PC-9 (cell line): ENCODE measurements around the gene KCNN1. TPM values are rescaled to one million over a fixed set of nuclear protein-coding genes. Genes with fewer than 3 reads are reported as not detected.
"Not testable (repeated sequence)": the region's sequence is repeated elsewhere in the genome, so short reads cannot be mapped to it uniquely, and the experiment has no call there.

Source experiments
- BruUV-seq: library from RNA; stranded (reverse); fragments of 400-500 nt; replicated peaks from 2 replicates; lab custom pipeline; 2021; lab: Mats Ljungman, UMichigan
- CTCF ChIA-PET: fragments of 300-600 bp; sonication (Branson Sonifier 250); formaldehyde crosslinking; loops from one replicate; lab custom pipeline; 2022; ENCODE audit warnings: antibody characterized with exemption; lab: Charles Lee
- POLR2A ChIA-PET: fragments of 300-600 bp; sonication (Branson Sonifier 250); formaldehyde crosslinking; loops from one replicate; lab custom pipeline; 2022; ENCODE audit warnings: antibody characterized with exemption; ENCODE audit not compliant: unreplicated experiment; lab: Charles Lee
- DNase-seq, 2 experiments: peaks; one replicate each; pipeline versions ENCODE4 v3.0.0 to v3.0.0-alpha.2; 2015 to 2022; ENCODE audit warnings: mixed read lengths in 1 of 2
- H2AFZ ChIP-seq: fragments of 200-600 bp; sonication (generic); 2 replicates; pipeline ENCODE4 v1.8.1; 2017; ENCODE audit warnings: antibody characterized with exemption
- H3F3A ChIP-seq: fragments of 200-600 bp; sonication (generic); 2 replicates; pipeline ENCODE4 v1.8.1; 2017; ENCODE audit warnings: antibody characterized with exemption, mild to moderate bottlenecking, low read depth; ENCODE audit not compliant: insufficient read depth
- H3K27ac ChIP-seq: fragments of 200-600 bp; sonication (generic); 2 replicates; pipeline ENCODE4 v1.6.1; 2016; ENCODE audit warnings: mixed run types
- H3K27me3 ChIP-seq: fragments of 200-600 bp; sonication (generic); 2 replicates; pipeline ENCODE4 v1.6.1; 2016; ENCODE audit warnings: low read depth, mixed run types; ENCODE audit not compliant: insufficient read depth
- H3K36me3 ChIP-seq: fragments of 200-600 bp; sonication (generic); 2 replicates; pipeline ENCODE4 v1.6.1; 2016; ENCODE audit warnings: low read depth, mixed run types
- H3K4me1 ChIP-seq: fragments of 200-600 bp; sonication (generic); replicated peaks from 2 replicates; pipeline ENCODE4 v1.6.1; 2016; ENCODE audit warnings: mixed run types; ENCODE audit not compliant: insufficient read depth
- H3K4me2 ChIP-seq: fragments of 200-600 bp; sonication (generic); 2 replicates; pipeline ENCODE4 v1.6.1; 2017; ENCODE audit warnings: mixed run types
- H3K4me3 ChIP-seq: fragments of 200-600 bp; sonication (generic); 2 replicates; pipeline ENCODE4 v1.6.1; 2016; ENCODE audit warnings: mixed run types
- H3K79me2 ChIP-seq: fragments of 200-600 bp; sonication (generic); 2 replicates; pipeline ENCODE4 v1.6.1; 2017; ENCODE audit warnings: low read depth, mixed run types
- H3K9me2 ChIP-seq: fragments of 200-600 bp; sonication (generic); 2 replicates; pipeline ENCODE4 v1.8.1; 2017; ENCODE audit warnings: mild to moderate bottlenecking; ENCODE audit not compliant: insufficient read depth
- H3K9me3 ChIP-seq: fragments of 200-600 bp; sonication (generic); 2 replicates; pipeline ENCODE4 v1.8.1; 2016; ENCODE audit warnings: low read depth; ENCODE audit not compliant: insufficient read depth
- H4K20me1 ChIP-seq: fragments of 200-600 bp; sonication (generic); 2 replicates; pipeline ENCODE4 v1.8.1; 2017; ENCODE audit not compliant: insufficient read depth
- EZH2 ChIP-seq: fragments of 200-600 bp; sonication (generic); IDR thresholded peaks from 2 replicates; pipeline ENCODE4 v1.8.0; 2017; ENCODE audit warnings: antibody characterized with exemption, low read depth
- intact Hi-C: fragments of 100-400 bp; cut with micrococcal nuclease; formaldehyde crosslinking; loops from one replicate; pipeline ENCODE4 v1.10.0; 2022; ENCODE audit not compliant: unreplicated experiment
- total RNA-seq: library from RNA; stranded (reverse); gene quantifications from 2 replicates; pipeline ENCODE4 v1.2.3, GENCODE V29; 2021
- TF ChIP-seq, protein P1 (sequence below): fragments of 200-600 bp; sonication (generic); conservative IDR thresholded peaks from 2 replicates; pipeline ENCODE4 v1.6.1; 2017; ENCODE audit warnings: mixed run types, antibody characterized with exemption, mild to moderate bottlenecking, moderate library complexity

KCNN1 gene
- total RNA-seq, 1 experiment from 2014 or later = 0.09 TPM

- no peak for DNase-seq
- Histone ChIP-seq H3F3A (0 out of 2 replicates have a peak, but pooled peaks cover 3% of the 10 kb centered on the region), H3K36me3 (no peaks in the 10 kb centered on the region), H3K4me3 (no peak overlapping the region), H3K27me3 (peaks cover 11% of the 10 kb centered on the region), H3K79me2 (no peaks in the 10 kb centered on the region), H3K4me1 (no peaks in the 10 kb centered on the region), H3K9me2 (no peaks in the 10 kb centered on the region), H4K20me1 (no peaks in the 10 kb centered on the region), H3K27ac (no peak overlapping the region), H3K4me2 (no peak overlapping the region), H3K9me3 (no peaks in the 10 kb centered on the region), H2AFZ (no peak overlapping the region)
- intact Hi-C loops = no loop called here
- no TSS peak for BruUV-seq
- no peak for TF ChIP-seq EZH2
- TF ChIP-seq, protein P1, sequence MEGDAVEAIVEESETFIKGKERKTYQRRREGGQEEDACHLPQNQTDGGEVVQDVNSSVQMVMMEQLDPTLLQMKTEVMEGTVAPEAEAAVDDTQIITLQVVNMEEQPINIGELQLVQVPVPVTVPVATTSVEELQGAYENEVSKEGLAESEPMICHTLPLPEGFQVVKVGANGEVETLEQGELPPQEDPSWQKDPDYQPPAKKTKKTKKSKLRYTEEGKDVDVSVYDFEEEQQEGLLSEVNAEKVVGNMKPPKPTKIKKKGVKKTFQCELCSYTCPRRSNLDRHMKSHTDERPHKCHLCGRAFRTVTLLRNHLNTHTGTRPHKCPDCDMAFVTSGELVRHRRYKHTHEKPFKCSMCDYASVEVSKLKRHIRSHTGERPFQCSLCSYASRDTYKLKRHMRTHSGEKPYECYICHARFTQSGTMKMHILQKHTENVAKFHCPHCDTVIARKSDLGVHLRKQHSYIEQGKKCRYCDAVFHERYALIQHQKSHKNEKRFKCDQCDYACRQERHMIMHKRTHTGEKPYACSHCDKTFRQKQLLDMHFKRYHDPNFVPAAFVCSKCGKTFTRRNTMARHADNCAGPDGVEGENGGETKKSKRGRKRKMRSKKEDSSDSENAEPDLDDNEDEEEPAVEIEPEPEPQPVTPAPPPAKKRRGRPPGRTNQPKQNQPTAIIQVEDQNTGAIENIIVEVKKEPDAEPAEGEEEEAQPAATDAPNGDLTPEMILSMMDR = no peak
- ChIA-PET CTCF (no interaction called here), POLR2A (no interaction called here)
Observed at GRCh38 chr19:17981611-17982010, 14.7 kb downstream of the KCNN1 start.

- intact Hi-C loops = no loop called here
- H3K36me3 ChIP-seq = no peaks in the 10 kb centered on the region
- POLR2A ChIA-PET = no interaction called here
- no peaks in the 10 kb centered on the region for H3K79me2 ChIP-seq
- no peaks in the 10 kb centered on the region for H3K9me2 ChIP-seq
- no peak overlapping the region for H2AFZ ChIP-seq
- H3K4me3 ChIP-seq = no peak overlapping the region
- no peak overlapping the region for H3K27ac ChIP-seq
- H3K4me1 ChIP-seq = no peaks in the 10 kb centered on the region
- H3K27me3 ChIP-seq = peaks cover 11% of the 10 kb centered on the region
- H4K20me1 ChIP-seq = no peaks in the 10 kb centered on the region; the same call in 1 of the 2 replicates
- no peaks in the 10 kb centered on the region for H3K9me3 ChIP-seq
- no TSS peak for BruUV-seq
- TF ChIP-seq EZH2 = no peak
- TF ChIP-seq, protein P1 = no peak
- no peak overlapping the region for H3K4me2 ChIP-seq
- CTCF ChIA-PET = interaction anchor here (0.6 kb wide), 2 partner anchors 180 to 927 kb away, joined by 4 to 12 read pairs; no protein-coding TSS in a partner anchor
- H3F3A ChIP-seq = peaks cover 6% of the 10 kb centered on the region; the same call in 1 of the 2 replicates
- no peak for DNase-seq
Observed at GRCh38 chr19:17982430-17982829, 15.5 kb downstream of the KCNN1 start.

GRCh38 chr19:17985037-17985818 lies 18.3 kb downstream of the KCNN1 start:
- Histone ChIP-seq H3K9me2 (no peaks in the 10 kb centered on the region), H3K27me3 (peaks cover 11% of the 10 kb centered on the region), H3F3A (peaks cover 14% of the 10 kb centered on the region; the same call in 1 of the 2 replicates), H3K4me1 (no peaks in the 10 kb centered on the region), H3K36me3 (no peaks in the 10 kb centered on the region), H2AFZ (no peak overlapping the region), H3K4me3 (no peak overlapping the region), H3K4me2 (no peak overlapping the region), H4K20me1 (no peaks in the 10 kb centered on the region; the same call in 1 of the 2 replicates), H3K27ac (no peak overlapping the region), H3K9me3 (no peaks in the 10 kb centered on the region), H3K79me2 (no peaks in the 10 kb centered on the region)
- DNase-seq = no peak
- no TSS peak for BruUV-seq
- POLR2A ChIA-PET = interaction anchor here (0.5 to 0.7 kb wide), 3 partner anchors 10 to 290 kb away, joined by 3 to 4 read pairs (median 3); no protein-coding TSS in a partner anchor
- CTCF ChIA-PET = no interaction called here
- TF ChIP-seq EZH2 = no peak
- TF ChIP-seq, protein P1 = no peak
- intact Hi-C loops = no loop called here

GRCh38 chr19:17986569-17986968 lies 19.7 kb downstream of the KCNN1 start:
- H3K27ac ChIP-seq, POLR2A ChIA-PET, H3K4me2 ChIP-seq, H4K20me1 ChIP-seq, H3K9me3 ChIP-seq, H3K4me3 ChIP-seq, H3K27me3 ChIP-seq, H3K9me2 ChIP-seq, DNase-seq, H3K79me2 ChIP-seq, H3K36me3 ChIP-seq, H2AFZ ChIP-seq, H3K4me1 ChIP-seq, BruUV-seq, intact Hi-C loops: not testable (repeated sequence)
- peaks cover 19% of the 10 kb centered on the region; the same call in 1 of the 2 replicates for H3F3A ChIP-seq
- CTCF ChIA-PET = interaction anchor here (0.7 kb wide), 1 partner anchor 599 kb away, joined by 4 read pairs; no protein-coding TSS in a partner anchor
